OCI-LY7 (cell line): ENCODE measurements around the gene OST4. TPM values are rescaled to one million over a fixed set of nuclear protein-coding genes. Genes with fewer than 3 reads are reported as not detected.
A peak's percentile ranks its signal among the peaks of the same experiment; 100 is the strongest.

Experiments
- BruUV-seq: library from RNA; stranded (reverse); fragments of 400-500 nt; replicated peaks from 2 replicates; lab custom pipeline; 2021; lab: Mats Ljungman, UMichigan
- CTCF ChIA-PET: fragments of 300-600 bp; sonication (Branson Sonifier 250); formaldehyde crosslinking; loops from one replicate; lab custom pipeline; 2022; ENCODE audit warnings: antibody characterized with exemption; ENCODE audit not compliant: unreplicated experiment; lab: Charles Lee
- POLR2A ChIA-PET: fragments of 300-600 bp; sonication (Branson Sonifier 250); formaldehyde crosslinking; loops from one replicate; lab custom pipeline; 2022; ENCODE audit warnings: antibody characterized with exemption; lab: Charles Lee
- DNase-seq: peaks from one replicate; pipeline ENCODE4 v3.0.0-alpha.2; 2015; ENCODE audit warnings: low spot score
- H2AFZ ChIP-seq: fragments of 200-600 bp; sonication (generic), shearing (Covaris generic); 2 replicates; pipeline ENCODE4 v1.6.1; 2014; ENCODE audit warnings: mild to moderate bottlenecking, antibody characterized with exemption, low read length, moderate library complexity
- H3K27ac ChIP-seq: fragments of 200-600 bp; sonication (generic); 2 replicates; pipeline ENCODE4 v1.5.1; 2014; ENCODE audit warnings: mixed run types, low read depth, mild to moderate bottlenecking, moderate library complexity, low read length, inconsistent platforms; ENCODE audit not compliant: poor library complexity, severe bottlenecking
- H3K36me3 ChIP-seq: fragments of 200-600 bp; sonication (generic); 2 replicates; pipeline ENCODE4 v1.6.1; 2014; ENCODE audit warnings: mild to moderate bottlenecking, antibody characterized with exemption, low read length, moderate library complexity, mixed read lengths; ENCODE audit not compliant: insufficient read depth
- H3K4me1 ChIP-seq: fragments of 200-600 bp; sonication (generic); 2 replicates; pipeline ENCODE4 v1.5.1; 2014; ENCODE audit warnings: mild to moderate bottlenecking, low read length; ENCODE audit not compliant: insufficient read depth, poor library complexity, severe bottlenecking
- H3K4me2 ChIP-seq: fragments of 200-600 bp; sonication (generic); 2 replicates; pipeline ENCODE4 v1.6.1; 2014; ENCODE audit warnings: mild to moderate bottlenecking, low read length
- H3K4me3 ChIP-seq: fragments of 200-600 bp; sonication (generic); 2 replicates; pipeline ENCODE4 v1.5.1; 2014; ENCODE audit warnings: mild to moderate bottlenecking, low read depth, low read length; ENCODE audit not compliant: poor library complexity, severe bottlenecking
- H3K79me2 ChIP-seq: fragments of 200-600 bp; sonication (generic); 2 replicates; pipeline ENCODE4 v1.6.1; 2016; ENCODE audit warnings: low read depth, mild to moderate bottlenecking, low read length, moderate library complexity, mixed read lengths; ENCODE audit not compliant: insufficient read depth
- H3K9me2 ChIP-seq: fragments of 200-600 bp; sonication (generic); 2 replicates; pipeline ENCODE4 v1.6.1; 2016; ENCODE audit warnings: mild to moderate bottlenecking, low read length, mixed read lengths; ENCODE audit not compliant: insufficient read depth
- H3K9me3 ChIP-seq: fragments of 200-600 bp; sonication (generic); 2 replicates; pipeline ENCODE4 v1.6.1; 2014; ENCODE audit warnings: mild to moderate bottlenecking, mixed run types, low read length, mixed read lengths
- H4K20me1 ChIP-seq: fragments of 200-600 bp; sonication (generic); 2 replicates; pipeline ENCODE4 v1.6.1; 2014; ENCODE audit warnings: mild to moderate bottlenecking, antibody characterized with exemption, low read length, moderate library complexity, mixed read lengths; ENCODE audit not compliant: insufficient read depth
- CTCF ChIP-seq: fragments of 200-600 bp; sonication (generic); conservative IDR thresholded peaks from 2 replicates; pipeline ENCODE4 v1.5.1; 2014; ENCODE audit warnings: mild to moderate bottlenecking, antibody characterized with exemption, low read length, moderate library complexity, mixed read lengths
- EZH2phosphoT487 ChIP-seq: fragments of 200-600 bp; sonication (generic); IDR thresholded peaks from 2 replicates; pipeline ENCODE4 v1.6.1; 2018; ENCODE audit warnings: low read depth, borderline replicate concordance, mild to moderate bottlenecking, mixed run types, antibody characterized with exemption, low read length, moderate library complexity, mixed read lengths
- intact Hi-C: fragments of 100-400 bp; cut with micrococcal nuclease; formaldehyde crosslinking; loops from one replicate; pipeline ENCODE4 v1.10.0; 2022; ENCODE audit not compliant: unreplicated experiment
- total RNA-seq, 2 experiments: library from RNA; depleted of rRNA in 1 of 2; stranded (reverse); fragments of >200 nt in 1 of 2; shearing (Covaris generic) in 1 of 2; gene quantifications; 2 replicates each; pipeline ENCODE4 v1.2.3, GENCODE V29; 2014 to 2022

The OST4 gene
- total RNA-seq, 2 experiments from 2014 or later: 214 to 267 TPM

GRCh38 chr2:27087823-27088410 lies 16.5 kb upstream of the OST4 start:
- Histone ChIP-seq H4K20me1 (no peaks in the 10 kb centered on the region), H3K79me2 (no peaks in the 10 kb centered on the region), H3K9me2 (no peaks in the 10 kb centered on the region), H3K4me3 (peak overlapping the region; percentile 73), H3K36me3 (no peaks in the 10 kb centered on the region), H3K9me3 (no peaks in the 10 kb centered on the region), H2AFZ (no peak overlapping the region), H3K4me1 (peaks cover 35% of the 10 kb centered on the region), H3K4me2 (peak overlapping the region; percentile 99), H3K27ac (no peak overlapping the region)
- TF ChIP-seq EZH2phosphoT487 (no peak), CTCF (no peak)
- no peak for DNase-seq
- POLR2A ChIA-PET: interaction anchor here (0.6 to 2.0 kb wide), 13 partner anchors 8 to 341 kb away, joined by 3 to 9 read pairs (median 3); partner anchors contain the start of gene AGBL5
- CTCF ChIA-PET: interaction anchor here (1.1 to 1.5 kb wide), 4 partner anchors 8 to 37 kb away, joined by 3 to 5 read pairs (median 4); no protein-coding TSS in a partner anchor
- BruUV-seq: no TSS peak
- intact Hi-C loops: loop anchor here (2.0 kb wide), 2 partner anchors 55 to 127 kb away; partner anchors contain the start of gene TMEM214

GRCh38 chr2:27086724-27087593 lies 15.5 kb upstream of the OST4 start, which contains the start of gene KHK:
Gene KHK, plus strand, starts transcription at chr2:27086772. Its CDS starts 488 bp downstream, at chr2:27087260.
- POLR2A ChIA-PET: interaction anchor here (0.7 to 2.0 kb wide), 9 partner anchors 9 to 216 kb away, joined by 3 to 9 read pairs (median 4); partner anchors contain the start of gene AGBL5
- no peak for TF ChIP-seq EZH2phosphoT487
- TF ChIP-seq CTCF: no peak; the same call in 1 of the 2 replicates
- peak within 1 kb of the TSS; percentile 88 for H2AFZ ChIP-seq
- H4K20me1 ChIP-seq: no peaks in the 10 kb centered on the region
- H3K36me3 ChIP-seq: no peaks in the 10 kb centered on the region
- peak within 1 kb of the TSS; percentile 73 for H3K4me3 ChIP-seq
- BruUV-seq: TSS peak; percentile 67
- peaks cover 39% of the 10 kb centered on the region for H3K4me1 ChIP-seq
- no peak for DNase-seq
- peak within 1 kb of the TSS; percentile 99 for H3K4me2 ChIP-seq
- no peaks in the 10 kb centered on the region for H3K9me3 ChIP-seq
- intact Hi-C loops: loop anchor here (1.0 to 2.0 kb wide), 5 partner anchors 16 to 126 kb away; partner anchors contain the start of genes AGBL5, ATRAID, OST4 and SLC5A6
- no peaks in the 10 kb centered on the region for H3K9me2 ChIP-seq
- peak within 1 kb of the TSS; percentile 38 for H3K27ac ChIP-seq
- CTCF ChIA-PET: interaction anchor here (0.6 to 1.5 kb wide), 6 partner anchors 9 to 216 kb away, joined by 3 to 5 read pairs (median 3); no protein-coding TSS in a partner anchor
- H3K79me2 ChIP-seq: no peaks in the 10 kb centered on the region
